Activated T-cell treated with anti-CD3 and anti-CD28 coated beads, Interleukin-2, amount 50 U/mL, for 72 hours (primary cell): Measurements from ENCODE around the gene UGT1A3. TPM values are rescaled to one million over a fixed set of nuclear protein-coding genes. Genes with fewer than 3 reads are reported as not detected.

Experiments
- ATAC-seq, 2 donors: fragments of 150-1000 bp; cut with Tn5 transposase; replicated peaks in 1 of 2; 2 replicates each; pipeline ENCODE4 v1.10.0; 2021; ENCODE audit warnings: moderate library complexity in 2 of 2, mild to moderate bottlenecking in 1 of 2
- DNase-seq, 2 donors: peaks; one replicate each; pipeline ENCODE4 v3.0.0; 2021 to 2022; ENCODE audit warnings: mixed read lengths in 1 of 2
- H3K27ac Mint-ChIP-seq: one replicate; pipeline ENCODE4 v1.8.0; 2022; ENCODE audit warnings: mild to moderate bottlenecking, moderate library complexity, mixed read lengths
- H3K27me3 Mint-ChIP-seq: one replicate; pipeline ENCODE4 v1.8.0; 2022; ENCODE audit warnings: low read depth, mixed read lengths
- H3K36me3 Mint-ChIP-seq, 2 donors: one replicate each; pipeline ENCODE4 v1.8.0; 2022; ENCODE audit warnings: mixed read lengths in 2 of 2, mild to moderate bottlenecking in 1 of 2; ENCODE audit not compliant: insufficient read depth in 2 of 2
- H3K4me1 Mint-ChIP-seq: one replicate; pipeline ENCODE4 v1.8.0; 2022; ENCODE audit warnings: low read depth, mixed read lengths
- H3K4me3 Mint-ChIP-seq, 2 donors: one replicate each; pipeline ENCODE4 v1.8.0; 2022; ENCODE audit warnings: mild to moderate bottlenecking in 2 of 2, mixed read lengths in 2 of 2, moderate library complexity in 2 of 2
- H3K9me3 Mint-ChIP-seq, 2 donors: one replicate each; pipeline ENCODE4 v1.8.0; 2022; ENCODE audit warnings: mixed read lengths in 2 of 2
- total RNA-seq, 2 donors: library from RNA; stranded (reverse); gene quantifications; one replicate each; pipeline ENCODE4 v1.2.3, GENCODE V29; 2022

The UGT1A3 gene
- total RNA-seq, 2 donors from 2014 or later, result not detected

DNA sequence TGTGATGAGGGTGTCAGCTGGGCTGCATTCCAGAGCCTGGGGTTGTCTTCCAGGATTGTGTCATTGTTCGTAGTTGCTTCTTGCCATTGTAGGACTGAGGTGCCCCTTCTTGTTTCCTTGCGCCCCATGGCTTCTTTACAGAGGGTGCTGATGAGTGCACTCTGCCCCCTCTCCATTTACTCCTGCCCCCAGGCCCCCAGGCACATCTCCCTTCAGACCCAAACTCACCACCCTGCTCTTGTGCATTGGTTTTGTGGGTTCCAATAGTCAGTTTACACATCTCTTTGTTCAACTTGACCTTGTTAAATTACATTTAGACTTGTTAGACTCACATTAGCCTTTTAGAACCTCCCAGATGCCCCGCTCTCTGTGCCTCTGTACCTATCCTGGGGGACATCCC lies 92.4 kb downstream of the UGT1A3 start:
- no peaks in the 10 kb centered on the region for H3K9me3 Mint-ChIP-seq
- DNase-seq, result no peak
- no peak for ATAC-seq
- H3K36me3 Mint-ChIP-seq, result no peaks in the 10 kb centered on the region
- H3K4me3 Mint-ChIP-seq, result no peak overlapping the region
- no peak overlapping the region for H3K27ac Mint-ChIP-seq
- H3K4me1 Mint-ChIP-seq, result no peaks in the 10 kb centered on the region
- H3K27me3 Mint-ChIP-seq, result no peaks in the 10 kb centered on the region

DNA sequence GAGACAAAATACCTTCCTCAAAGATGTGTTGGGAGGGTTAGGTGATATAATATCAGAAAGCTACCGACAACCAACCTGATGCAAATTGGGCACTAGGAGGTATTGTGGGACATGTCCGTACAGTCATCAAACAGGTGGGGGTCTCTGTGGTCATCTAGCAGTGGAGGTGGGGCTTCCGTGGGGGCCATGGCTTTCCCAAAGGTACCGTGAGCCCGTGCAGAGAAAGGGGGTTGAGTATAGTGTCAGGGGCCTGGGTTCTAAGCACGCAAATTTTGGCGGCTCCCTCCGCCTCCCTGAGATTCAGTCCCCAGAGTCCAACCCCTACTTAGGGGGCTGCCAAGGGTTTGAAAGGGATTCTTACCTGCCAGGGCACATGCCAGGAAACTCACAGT lies 92.9 kb downstream of the UGT1A3 start:
- Mint-ChIP-seq H3K27ac (no peak overlapping the region), H3K4me1 (no peaks in the 10 kb centered on the region), H3K4me3 (no peak overlapping the region), H3K27me3 (no peaks in the 10 kb centered on the region), H3K36me3 (no peaks in the 10 kb centered on the region), H3K9me3 (no peaks in the 10 kb centered on the region)
- ATAC-seq (no peak), DNase-seq (no peak)

DNA sequence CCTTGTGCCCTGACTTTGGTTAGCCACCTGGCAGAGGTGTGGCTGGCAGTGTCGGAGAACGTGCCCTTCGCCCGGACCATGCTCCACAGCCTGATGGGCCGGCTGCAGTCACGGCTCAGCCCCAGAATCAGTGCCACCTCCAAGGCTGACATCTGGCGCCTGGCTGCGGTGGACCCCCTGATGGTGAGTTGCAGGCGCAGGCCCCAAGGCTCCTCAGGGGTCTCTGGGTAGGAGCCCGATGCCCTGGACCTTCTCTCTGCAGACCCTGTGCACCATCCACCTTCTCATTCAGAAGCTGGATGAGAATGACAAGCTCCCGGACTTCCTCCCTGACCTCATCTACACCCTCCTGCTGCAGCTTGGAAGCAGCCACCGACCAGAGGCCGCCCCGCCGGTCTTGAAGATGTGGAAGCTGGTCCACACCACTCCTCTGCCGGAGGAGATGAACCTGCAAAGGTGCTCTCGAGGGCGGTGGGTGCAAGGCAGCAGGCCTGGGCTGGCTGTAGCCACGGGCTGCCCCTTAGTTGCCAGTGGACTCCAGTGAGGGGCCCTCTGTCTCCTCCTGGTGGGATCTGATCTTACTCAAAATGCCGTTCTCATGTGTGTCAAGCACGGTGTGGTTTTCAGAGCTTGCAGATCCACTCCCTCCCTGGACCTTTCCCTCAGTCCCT lies 93.4 kb downstream of the UGT1A3 start:
- DNase-seq (no peak), ATAC-seq (no peak)
- H3K9me3 Mint-ChIP-seq, result no peaks in the 10 kb centered on the region

More for the DNA sequence above, 93.4 kb downstream of the UGT1A3 start:
- no peaks in the 10 kb centered on the region for H3K27me3 Mint-ChIP-seq
- no peak overlapping the region for H3K4me3 Mint-ChIP-seq
- no peak overlapping the region for H3K27ac Mint-ChIP-seq
- no peaks in the 10 kb centered on the region for H3K4me1 Mint-ChIP-seq
- no peaks in the 10 kb centered on the region for H3K36me3 Mint-ChIP-seq

Other genes starting within 250 kb of the UGT1A3 start
- 10 to 100 TPM; 14.7 to 19.6 TPM for gene USP40, start 162.3 kb upstream of the UGT1A3 start, total RNA-seq
- gene UGT1A8, start 111.4 kb upstream of the UGT1A3 start, total RNA-seq, result not detected
- gene UGT1A10, start 92.6 kb upstream of the UGT1A3 start, total RNA-seq, result not detected
- gene UGT1A9, start 57.1 kb upstream of the UGT1A3 start, total RNA-seq, result not detected
- gene UGT1A7, start 47.1 kb upstream of the UGT1A3 start, total RNA-seq, result not detected
- gene UGT1A6, start 36.2 kb upstream of the UGT1A3 start, total RNA-seq, result not detected
- gene UGT1A5, start 16.1 kb upstream of the UGT1A3 start, total RNA-seq, result not detected
- not detected for gene UGT1A4, start 10.3 kb upstream of the UGT1A3 start, total RNA-seq
- not detected for gene UGT1A1, start 31.2 kb downstream of the UGT1A3 start, total RNA-seq
- gene MROH2A, start 49.3 kb downstream of the UGT1A3 start, total RNA-seq, result not detected
- gene HJURP, start 125.5 kb downstream of the UGT1A3 start, total RNA-seq, result 10 to 100 TPM; 84.3 to 93.5 TPM
- gene TRPM8, start 188.3 kb downstream of the UGT1A3 start, total RNA-seq, result not detected